ENCODE results near the gene SORBS2. TPM values are rescaled to one million over a fixed set of nuclear protein-coding genes. Genes with fewer than 3 reads are reported as not detected.

Gene SORBS2
- total and polyA plus RNA-seq, 2 of the 8 experiments (the other 6 are each of a cell fraction or from before 2014, with no cell fraction given), result 73.0 to 87.1 TPM

DNA sequence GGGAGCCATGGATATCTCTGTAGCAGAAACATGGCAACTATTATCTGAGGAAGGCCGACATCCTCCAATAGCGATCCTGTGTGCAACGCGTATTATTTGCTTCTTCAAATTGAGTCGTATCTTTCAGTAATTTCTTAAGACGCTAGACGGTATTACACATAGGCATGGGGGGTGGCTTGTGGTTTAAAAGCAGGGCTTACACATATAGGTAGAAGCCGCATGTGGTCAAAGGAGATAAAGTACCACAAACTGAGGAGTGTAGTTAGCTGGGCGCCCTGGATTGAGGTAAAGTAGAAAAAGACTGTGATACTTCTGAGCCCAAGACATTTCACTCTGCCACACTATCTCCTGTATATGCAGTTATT is 94.6 kb downstream of the SORBS2 start:
- Histone ChIP-seq H3K23me2 (ENCODE audit: low read depth, low read length) (no peaks in the 10 kb centered on the region), H3K18ac (ENCODE audit: extremely low read depth, low read length) (no peak overlapping the region), H3K36me3 (ENCODE audit: control insufficient read depth in 2 of 4, insufficient read depth in 4 of 4, low read length in 3 of 4) (no peaks in the 10 kb centered on the region; a peak in 1 of 8 replicates), H2BK5ac (ENCODE audit: low read depth, low read length) (no peak overlapping the region), H3K27me3 (replicated peaks in 1 of 4; ENCODE audit: control insufficient read depth in 3 of 4, extremely low read depth in 1 of 4, insufficient read depth in 3 of 4, low read length in 3 of 4) (no peaks in the 10 kb centered on the region), H3K4ac (replicated peaks; ENCODE audit: insufficient read length, low read depth, low read length) (no peak overlapping the region), H3K23ac (ENCODE audit: insufficient read length) (no peak overlapping the region), H4K20me1 (replicated peaks in 1 of 2; ENCODE audit: control insufficient read depth in 1 of 2, insufficient read depth in 2 of 2, low read length in 2 of 2) (no peaks in the 10 kb centered on the region), H3K79me2 (ENCODE audit: control insufficient read depth in 1 of 2, insufficient read depth in 2 of 2, low read length in 2 of 2) (no peaks in the 10 kb centered on the region; a peak in 1 of 4 replicates), H3K4me1 (replicated peaks in 1 of 4; ENCODE audit: control insufficient read depth in 3 of 4, insufficient read depth in 4 of 4, low read length in 3 of 4) (peaks cover 0 to 3% (median 0%) of the 10 kb centered on the region in 4 experiments; a peak in 1 of 7 replicates), H3K14ac (ENCODE audit: insufficient read length) (no peak overlapping the region), H3K9me3 (ENCODE audit: insufficient read depth in 2 of 2, low read depth in 1 of 2, low read length in 1 of 2) (no peaks in the 10 kb centered on the region), H3K56ac (replicated peaks; ENCODE audit: insufficient read length, low read depth, low read length) (no peak overlapping the region), H3K27ac (ENCODE audit: low read depth, low read length) (no peak overlapping the region), H2BK120ac (replicated peaks; ENCODE audit: low read depth, low read length) (no peak overlapping the region), H2AK5ac (ENCODE audit: low read depth, low read length) (no peak overlapping the region), H2BK20ac (ENCODE audit: low read length) (no peak overlapping the region), H2AFZ (ENCODE audit: low read length) (no peak overlapping the region), H4K5ac (ENCODE audit: insufficient read length, low read depth, low read length) (no peak overlapping the region), H3K79me1 (ENCODE audit: low read depth, low read length) (no peaks in the 10 kb centered on the region), H2BK12ac (ENCODE audit: low read depth, low read length) (no peak overlapping the region), H4K8ac (ENCODE audit: extremely low read depth, insufficient read depth, low read length) (no peak overlapping the region), H3K4me2 (ENCODE audit: insufficient read depth in 1 of 2, low read depth in 2 of 2, low read length in 2 of 2) (no peak overlapping the region), H3K4me3 (ENCODE audit: extremely low read depth in 1 of 4, insufficient read depth in 2 of 4, low read depth in 3 of 4, low read length in 4 of 4) (no peak overlapping the region), H2BK15ac (ENCODE audit: low read length) (no peak overlapping the region), H4K91ac (replicated peaks; ENCODE audit: insufficient read length, low read length) (no peak overlapping the region), H3K9ac (replicated peaks in 1 of 4; ENCODE audit: extremely low read depth in 1 of 4, low read depth in 3 of 4, low read length in 3 of 4) (no peak overlapping the region)
- ChIA-PET POLR2A (ENCODE audit: partially characterized antibody) (no interaction called here), CTCF (ENCODE audit: partially characterized antibody) (interaction anchor here (1.1 kb wide), 1 partner anchor 119 kb away, joined by 3 read pairs; no protein-coding TSS in a partner anchor)
- WGBS, 2 experiments (ENCODE audit: extremely low coverage in 1 of 2, insufficient coverage in 1 of 2, insufficient read length in 1 of 2, insufficient replicate concordance in 2 of 2, low coverage in 1 of 2, low lambda C conversion rate in 2 of 2, missing lambda C conversion rate in 1 of 2), result 94% methylated on average over 9 of the region's 9 CpGs; no CpG with 5 or more reads in 1 of the 2 experiments
- no peak for DNase-seq (ENCODE audit: low read depth in 1 of 2, low spot score in 2 of 2)
- FAIRE-seq, result no peak
- no peak for TF ChIP-seq CEBPB (IDR thresholded peaks at IDR 0.05; ENCODE audit: low read depth, low read length)
- TF ChIP-seq, protein P1, sequence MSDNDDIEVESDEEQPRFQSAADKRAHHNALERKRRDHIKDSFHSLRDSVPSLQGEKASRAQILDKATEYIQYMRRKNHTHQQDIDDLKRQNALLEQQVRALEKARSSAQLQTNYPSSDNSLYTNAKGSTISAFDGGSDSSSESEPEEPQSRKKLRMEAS (IDR thresholded peaks at IDR 0.05), result no peak
- no peak for TF ChIP-seq ASH2L (IDR thresholded peaks at IDR 0.05; ENCODE audit: low read length)
- no peak for TF ChIP-seq CHD2 (IDR thresholded peaks at IDR 0.05; ENCODE audit: low read length)
- no peak for TF ChIP-seq NANOG (IDR thresholded peaks at IDR 0.05; ENCODE audit: insufficient read depth, low read depth, low read length, poor library complexity, severe bottlenecking)
- no peak for TF ChIP-seq BACH1 (IDR thresholded peaks at IDR 0.05; ENCODE audit: low read length)
- TF ChIP-seq EGR1 (IDR thresholded peaks at IDR 0.05; ENCODE audit: borderline replicate concordance, low read depth, low read length), result no peak
